SK-N-SH (cell line): ENCODE data around the gene BUD31. TPM values are rescaled to one million over a fixed set of nuclear protein-coding genes. Genes with fewer than 3 reads are reported as not detected.

Experiments
- CTCF ChIA-PET: fragments of 300-600, 350-600 bp; formaldehyde crosslinking; extraction: SDS; loops from one replicate; lab custom pipeline; 2021; lab: Yijun Ruan, JAX
- POLR2A ChIA-PET: fragments of 350-600 bp; sonication (Branson Sonifier 250); formaldehyde crosslinking; extraction: SDS; loops from one replicate; lab custom pipeline; 2020; ENCODE audit warnings: antibody characterized with exemption, inconsistent platforms; lab: Yijun Ruan, JAX
- DNase-seq: peaks from one replicate; pipeline ENCODE4 v3.0.0; 2012
- H2AFZ ChIP-seq: fragments of 200-600 bp; sonication (generic); 2 replicates; pipeline ENCODE4 v1.8.1; 2016; ENCODE audit warnings: antibody characterized with exemption, mild to moderate bottlenecking, low read depth
- H3F3A ChIP-seq: fragments of 200-600 bp; sonication (generic); replicated peaks from 2 replicates; pipeline ENCODE3; 2016; ENCODE audit warnings: antibody characterized with exemption, mild to moderate bottlenecking; ENCODE audit not compliant: insufficient read depth
- H3K27ac ChIP-seq, 2 experiments: fragments of 200-500 bp in 1 of 2; fragments of 200-600 bp in 1 of 2; sonication (Bioruptor generic) in 1 of 2; sonication (generic), shearing (Covaris generic) in 1 of 2; 2 replicates each; pipeline versions ENCODE4 v1.5.1 to v1.6.1; 2014 to 2016; ENCODE audit warnings: low read depth in 2 of 2, inconsistent platforms in 1 of 2, low read length in 1 of 2, mild to moderate bottlenecking in 1 of 2, mixed read lengths in 1 of 2
- H3K27me3 ChIP-seq: fragments of 200-600 bp; sonication (generic), shearing (Covaris generic); 2 replicates; pipeline ENCODE4 v1.6.1; 2016; ENCODE audit warnings: mixed run types; ENCODE audit not compliant: insufficient read depth
- H3K36me3 ChIP-seq, 2 experiments: fragments of 200-500 bp in 1 of 2; fragments of 200-600 bp in 1 of 2; sonication (Bioruptor generic) in 1 of 2; sonication (generic) in 1 of 2; replicated peaks in 1 of 2; 2 replicates each; pipeline versions ENCODE3 to v1.5.1; 2014 to 2016; ENCODE audit warnings: low read length in 1 of 2, mild to moderate bottlenecking in 1 of 2; ENCODE audit not compliant: insufficient read depth in 2 of 2, control insufficient read depth in 1 of 2
- H3K4me1 ChIP-seq, 2 experiments: fragments of 200-500 bp in 1 of 2; fragments of 200-600 bp in 1 of 2; sonication (Bioruptor generic) in 1 of 2; sonication (generic), shearing (Covaris generic) in 1 of 2; 2 replicates each; pipeline versions ENCODE4 v1.5.1 to v1.6.1; 2014 to 2016; ENCODE audit warnings: low read depth in 1 of 2, low read length in 1 of 2, mixed run types in 1 of 2; ENCODE audit not compliant: insufficient read depth in 2 of 2, control insufficient read depth in 1 of 2
- H3K4me2 ChIP-seq: fragments of 200-600 bp; sonication (generic), shearing (Covaris generic); 2 replicates; pipeline ENCODE4 v1.6.1; 2017; ENCODE audit warnings: mixed run types
- H3K4me3 ChIP-seq, 2 experiments: fragments of 200-500 bp in 1 of 2; fragments of 200-600 bp in 1 of 2; sonication (Bioruptor generic) in 1 of 2; sonication (generic), shearing (Covaris generic) in 1 of 2; 2 replicates each; pipeline versions ENCODE4 v1.5.1 to v1.8.1; 2014 to 2016; ENCODE audit warnings: low read depth in 2 of 2, inconsistent platforms in 1 of 2, low read length in 1 of 2, mild to moderate bottlenecking in 1 of 2, mixed read lengths in 1 of 2, moderate library complexity in 1 of 2
- H3K79me2 ChIP-seq: fragments of 200-600 bp; sonication (generic); 2 replicates; pipeline ENCODE4 v1.8.1; 2017; ENCODE audit warnings: mild to moderate bottlenecking; ENCODE audit not compliant: insufficient read depth
- H3K9ac ChIP-seq: fragments of 200-600 bp; sonication (generic); 2 replicates; pipeline ENCODE4 v1.6.1; 2017; ENCODE audit warnings: mixed run types
- H3K9me2 ChIP-seq: fragments of 200-600 bp; sonication (generic); 2 replicates; pipeline ENCODE4 v1.6.1; 2017; ENCODE audit warnings: mixed run types
- H3K9me3 ChIP-seq: fragments of 200-600 bp; sonication (generic); 2 replicates; pipeline ENCODE4 v1.6.1; 2017; ENCODE audit warnings: mixed run types, mild to moderate bottlenecking, moderate library complexity
- H4K20me1 ChIP-seq: fragments of 200-600 bp; sonication (generic); 2 replicates; pipeline ENCODE4 v1.6.1; 2017; ENCODE audit warnings: mild to moderate bottlenecking, mixed run types; ENCODE audit not compliant: insufficient read depth
- CTCF ChIP-seq: fragments of 200-600 bp; sonication (generic); IDR thresholded peaks from 2 replicates; pipeline ENCODE4 v1.6.1; 2017; ENCODE audit warnings: antibody characterized with exemption, mild to moderate bottlenecking, moderate library complexity
- ELF1 ChIP-seq: IDR thresholded peaks from 2 replicates; pipeline ENCODE4 v1.4.0; 2012
- EZH2phosphoT487 ChIP-seq: fragments of 200-600 bp; sonication (generic); IDR thresholded peaks from 2 replicates; pipeline ENCODE4 v1.6.1; 2017; ENCODE audit warnings: low read depth, mixed run types, mild to moderate bottlenecking, antibody characterized with exemption, moderate library complexity, borderline replicate concordance
- FOSL2 ChIP-seq: IDR thresholded peaks from 2 replicates; pipeline ENCODE4 v1.4.0; 2012; ENCODE audit warnings: low read depth, mild to moderate bottlenecking, moderate library complexity, borderline replicate concordance
- FOXJ3 ChIP-seq: sonication (generic); formaldehyde crosslinking; IDR thresholded peaks from 2 replicates; pipeline ENCODE4 v1.5.1; 2020; ENCODE audit warnings: mild to moderate bottlenecking, missing genetic modification reagents
- IRF3 ChIP-seq: fragments of 150-350 bp; IDR thresholded peaks from 2 replicates; pipeline ENCODE4 v1.6.1; 2016; ENCODE audit warnings: mild to moderate bottlenecking, low read depth, low read length
- MEF2A ChIP-seq: IDR thresholded peaks from 2 replicates; pipeline ENCODE4 v1.4.0; 2012; ENCODE audit warnings: low read depth, borderline replicate concordance
- RAD21 ChIP-seq: IDR thresholded peaks from 2 replicates; pipeline ENCODE4 v1.6.1; 2012; ENCODE audit warnings: mild to moderate bottlenecking, low read length
- RCOR1 ChIP-seq: fragments of 150-350 bp; IDR thresholded peaks from 2 replicates; pipeline ENCODE4 v1.6.1; 2017; ENCODE audit warnings: antibody characterized with exemption, low read length
- SMC3 ChIP-seq: IDR thresholded peaks from 2 replicates; pipeline ENCODE4 v1.6.1; 2012; ENCODE audit warnings: low read depth, low read length, improper control_type of control experiment
- TAF1 ChIP-seq: IDR thresholded peaks from 2 replicates; pipeline ENCODE4 v1.6.1; 2012; ENCODE audit warnings: low read depth, mild to moderate bottlenecking, low read length, moderate library complexity, borderline replicate concordance
- USF2 ChIP-seq: fragments of 150-350 bp; IDR thresholded peaks from 2 replicates; pipeline ENCODE4 v1.6.1; 2017; ENCODE audit warnings: antibody characterized with exemption, low read length, low read depth, borderline replicate concordance
- WGBS: methylation state at CpG from one replicate; pipeline ENCODE4 v1.1.6; 2017; ENCODE audit warnings: low lambda C conversion rate; 5-methylcytosine and 5-hydroxymethylcytosine counted together
- polyA plus RNA-seq, 3 experiments: library from polyadenylated mRNA; depleted of rRNA; stranded (reverse); fragments of >200 nt; gene quantifications; 2 replicates each; pipeline ENCODE4 v1.2.3, GENCODE V29; 2012

The BUD31 gene
- polyA plus RNA-seq, 1 of the 3 experiments (the other 2 are of a cell fraction): 162 TPM

GRCh38 chr7:99438573-99439480, 30.1 kb downstream of the BUD31 start, which contains the start of the genes CPSF4 and PTCD1 (continued):
- TF ChIP-seq CTCF: 0 out of 2 replicates have a peak, but pooled peaks have one; percentile 7
- TF ChIP-seq RCOR1: no peak
- TF ChIP-seq MEF2A: no peak
- peak; percentile 81 for TF ChIP-seq TAF1

- ChIA-PET CTCF (interaction anchor here (0.6 to 1.6 kb wide), 3 partner anchors 11 to 25 kb away, joined by 3 to 5 read pairs (median 4); partner anchors contain the start of gene ATP5MF), POLR2A (interaction anchor here (1.4 kb wide), 1 partner anchor 16 kb away, joined by 3 read pairs; no protein-coding TSS in a partner anchor)
- TF ChIP-seq SMC3: no peak
- no peak for TF ChIP-seq ELF1
- no peak for TF ChIP-seq USF2
- TF ChIP-seq TAF1: no peak
- no peak for TF ChIP-seq FOXJ3 (CRISPR knock-in tag)
- no peak for TF ChIP-seq RAD21
- no peak for TF ChIP-seq FOSL2
- TF ChIP-seq RCOR1: no peak
- TF ChIP-seq EZH2phosphoT487: no peak
- no peak for TF ChIP-seq IRF3
- Histone ChIP-seq H2AFZ (no peak overlapping the region), H3K4me1 (peaks cover 5 to 13% of the 10 kb centered on the region in 2 experiments; a peak in 1 of 4 replicates), H4K20me1 (peaks cover 11% of the 10 kb centered on the region), H3K9ac (peak overlapping the region; percentile 79), H3K79me2 (peaks cover 79% of the 10 kb centered on the region), H3F3A (peaks cover 3% of the 10 kb centered on the region), H3K36me3 (peaks cover 19 to 40% of the 10 kb centered on the region in 2 experiments), H3K27me3 (no peaks in the 10 kb centered on the region), H3K9me3 (no peaks in the 10 kb centered on the region), H3K4me2 (peak overlapping the region; percentile 89), H3K9me2 (no peaks in the 10 kb centered on the region), H3K4me3 (peak overlapping the region; percentile 65 to 91), H3K27ac (peak overlapping the region in 1 of 2 experiments; percentile 83; a peak in 1 of 4 replicates)
- no peak for DNase-seq
- 92% methylated on average over 9 of the region's 9 CpGs for WGBS
Measured at GRCh38 chr7:99440195-99440594, 31.4 kb downstream of the BUD31 start.
